ENCODE measurements around the gene KIRREL2. TPM values are rescaled to one million over a fixed set of nuclear protein-coding genes. Genes with fewer than 3 reads are reported as not detected.
"Not testable (repeated sequence)": the region's sequence is repeated elsewhere in the genome, so short reads cannot be mapped to it uniquely, and the experiment has no call there.

Gene KIRREL2
- total RNA-seq: 0.12 TPM
- long read RNA-seq: 0 reads

DNA sequence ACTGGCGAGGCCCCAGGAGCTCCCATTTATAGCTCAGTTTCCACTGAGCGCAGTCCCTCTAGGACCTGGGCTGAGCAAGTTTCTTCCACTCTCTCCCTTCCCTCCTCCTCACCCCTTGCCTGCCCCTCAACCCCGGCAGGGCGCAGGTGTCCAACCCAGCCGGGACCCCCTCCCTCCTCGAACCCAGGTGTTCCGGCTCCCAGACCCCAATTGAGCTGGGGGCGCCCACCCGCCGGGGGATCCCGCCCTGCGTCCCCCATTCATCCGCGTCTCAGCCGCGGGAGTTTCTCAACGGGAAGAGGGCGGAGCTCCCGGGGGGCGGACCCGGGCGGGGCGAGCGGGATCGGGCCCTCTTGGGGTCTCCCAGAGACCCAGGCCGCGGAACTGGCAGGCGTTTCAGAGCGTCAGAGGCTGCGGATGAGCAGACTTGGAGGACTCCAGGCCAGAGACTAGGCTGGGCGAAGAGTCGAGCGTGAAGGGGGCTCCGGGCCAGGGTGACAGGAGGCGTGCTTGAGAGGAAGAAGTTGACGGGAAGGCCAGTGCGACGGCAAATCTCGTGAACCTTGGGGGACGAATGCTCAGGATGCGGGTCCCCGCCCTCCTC is at the start of gene KIRREL2:
KIRREL2 (plus strand) TSS at position 366 of the 604 bp plus-strand sequence; CDS start at position 575, 209 bp downstream.
- DNase-seq: no peak
- peak; percentile 42 for ATAC-seq
- intact Hi-C loops (cut with micrococcal nuclease): no loop called here

DNA sequence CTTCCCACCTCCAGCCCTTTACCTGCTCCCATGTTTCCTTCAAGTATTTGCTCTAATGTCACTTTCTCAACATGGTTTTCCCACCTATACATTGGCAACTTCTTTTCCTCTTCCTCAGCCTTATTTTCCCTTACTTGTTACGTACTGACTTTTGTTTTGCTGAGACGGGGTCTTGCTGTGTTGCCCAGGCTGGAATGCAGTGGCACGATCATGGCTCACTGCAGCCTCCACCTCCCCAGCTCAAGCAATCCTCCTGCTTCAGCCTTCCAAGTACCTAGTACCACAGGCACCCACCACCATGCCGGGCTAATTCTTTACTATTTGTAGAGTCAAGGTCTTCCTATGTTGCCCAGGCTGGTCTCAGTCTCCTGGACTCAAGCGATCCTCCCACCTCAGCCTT is 49.1 kb upstream of the KIRREL2 start:
- intact Hi-C loops (cut with micrococcal nuclease): no loop called here
- DNase-seq (no peak), ATAC-seq (no peak)

DNA sequence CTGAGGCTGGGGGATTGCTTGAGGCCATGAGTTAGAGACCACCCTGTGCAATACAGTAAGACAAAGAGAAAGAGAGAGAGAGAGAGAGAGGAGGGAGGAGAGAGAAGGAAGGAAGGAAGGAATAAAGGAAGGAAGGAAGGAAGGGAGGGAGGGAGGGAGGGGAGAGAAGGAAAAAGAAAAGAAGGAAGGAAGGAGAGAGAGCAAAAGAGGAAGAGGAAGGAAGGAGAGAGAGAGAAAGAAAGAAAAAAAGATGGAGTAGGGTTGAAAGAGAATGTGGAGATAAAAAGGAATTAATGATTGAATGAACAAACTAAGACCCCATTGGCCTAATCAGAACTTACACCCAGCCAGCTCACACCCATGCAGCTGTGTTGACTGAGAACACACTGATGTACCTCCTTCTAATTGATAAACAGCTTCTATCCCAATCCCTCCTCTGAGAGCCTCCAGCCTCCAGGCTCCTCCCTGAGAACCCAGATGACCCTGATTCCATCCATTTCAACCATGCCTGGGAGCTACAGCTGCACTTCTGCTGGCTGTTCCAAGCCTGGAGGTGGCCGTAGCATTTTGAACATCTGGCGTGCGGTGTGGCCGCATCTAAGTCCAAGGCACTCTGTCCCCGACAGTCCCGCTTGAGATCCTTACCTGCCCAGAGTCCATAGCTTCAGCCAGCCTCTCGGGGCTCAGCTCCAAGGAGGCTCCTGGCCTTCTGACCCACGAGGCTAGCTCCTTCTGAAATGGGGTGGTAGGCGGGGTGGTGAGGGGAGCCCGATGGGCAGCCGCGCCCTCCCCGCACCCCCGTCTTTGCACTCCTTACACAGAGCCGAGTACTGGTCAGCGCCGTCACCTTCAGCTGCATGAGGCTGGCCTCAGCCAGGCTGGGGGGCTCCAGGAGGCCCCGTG is 45.1 kb upstream of the KIRREL2 start:
- DNase-seq: no peak
- intact Hi-C loops (cut with micrococcal nuclease): no loop called here
- ATAC-seq: no peak

DNA sequence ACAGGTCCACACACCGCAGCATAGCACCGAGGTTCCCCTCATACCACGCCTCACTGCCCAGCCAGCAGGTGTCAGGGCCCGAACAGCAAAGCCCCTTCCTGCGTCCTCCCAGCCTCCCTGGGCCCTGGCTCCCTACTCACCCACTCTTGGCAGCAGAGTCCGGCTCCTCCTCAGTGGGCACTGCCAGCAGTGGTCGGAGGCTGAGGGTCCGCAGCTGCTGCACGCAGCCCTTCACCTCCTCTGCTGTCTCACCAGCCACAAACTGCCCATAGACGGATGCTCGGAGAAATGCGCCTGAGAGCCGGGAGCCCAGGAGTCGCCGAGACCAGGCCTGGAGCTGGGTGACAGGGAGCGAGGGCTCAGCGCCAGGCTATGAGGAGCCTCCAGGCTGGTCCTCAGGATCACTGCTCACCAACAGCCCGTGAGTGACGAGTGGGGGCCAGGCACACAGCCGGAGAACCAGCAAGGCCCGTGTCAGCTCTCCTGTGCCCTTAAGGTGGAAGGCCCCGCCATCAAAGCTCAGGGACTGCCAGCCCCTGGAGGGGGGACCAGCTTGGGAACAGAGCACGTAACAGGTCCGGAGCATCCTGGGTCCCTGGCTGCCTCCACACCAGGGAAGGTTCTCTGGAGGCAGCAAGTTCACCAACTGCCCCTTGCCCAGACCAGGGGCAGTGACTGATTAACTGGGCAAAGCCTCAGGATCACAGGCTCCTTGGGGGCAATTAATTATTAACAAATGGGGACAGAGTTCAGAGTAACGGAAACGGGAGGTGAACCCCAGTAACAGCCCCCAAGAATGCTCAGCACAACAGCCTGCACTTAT is 44.3 kb upstream of the KIRREL2 start, which contains the start of gene PRODH2:
PRODH2 (minus strand) TSS at position 626 of the 823 bp plus-strand sequence; CDS start at position 586, 40 bp downstream.
- intact Hi-C loops (cut with micrococcal nuclease): no loop called here
- ATAC-seq (no peak), DNase-seq (no peak)

DNA sequence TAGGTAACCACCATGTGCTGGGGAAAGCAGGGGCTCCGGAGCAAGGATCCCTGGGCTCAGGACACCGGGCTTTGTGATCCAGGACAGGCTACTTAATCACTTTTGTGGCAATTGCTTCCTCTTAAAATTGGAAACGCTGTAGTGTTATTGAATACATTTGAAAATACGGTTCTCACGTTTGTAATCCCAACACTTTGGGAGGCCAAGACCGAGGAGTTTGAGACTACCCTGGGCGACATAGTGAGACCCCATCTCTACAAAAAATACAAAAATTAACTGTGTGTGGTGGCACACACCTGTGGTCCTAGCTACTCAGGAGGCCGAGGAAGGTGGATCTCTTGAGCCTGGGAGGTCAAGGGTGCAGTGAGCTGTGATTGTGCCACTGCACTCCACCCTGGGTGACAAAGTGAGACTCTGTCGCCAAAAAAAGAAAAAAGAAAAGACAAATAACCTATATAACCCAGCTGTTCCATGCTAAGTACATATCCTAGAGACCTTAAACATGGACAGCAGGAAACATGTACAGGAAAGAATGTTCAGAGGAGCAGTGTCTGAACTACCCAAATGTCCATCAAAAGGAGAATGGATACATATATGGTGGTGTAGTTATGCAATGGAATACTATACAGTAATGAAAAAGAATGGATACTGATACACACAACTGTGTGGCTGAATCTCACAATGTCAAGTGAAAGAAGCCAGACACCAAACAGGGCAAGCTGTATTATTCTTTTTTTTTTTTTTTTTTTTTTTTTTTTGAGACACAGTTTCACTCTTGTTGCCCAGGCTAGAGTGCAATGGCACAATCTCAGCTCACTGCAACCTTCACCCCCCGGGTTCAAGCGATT is 43.4 kb upstream of the KIRREL2 start:
- ATAC-seq (no peak), DNase-seq (no peak)
- intact Hi-C loops (cut with micrococcal nuclease): no loop called here

DNA sequence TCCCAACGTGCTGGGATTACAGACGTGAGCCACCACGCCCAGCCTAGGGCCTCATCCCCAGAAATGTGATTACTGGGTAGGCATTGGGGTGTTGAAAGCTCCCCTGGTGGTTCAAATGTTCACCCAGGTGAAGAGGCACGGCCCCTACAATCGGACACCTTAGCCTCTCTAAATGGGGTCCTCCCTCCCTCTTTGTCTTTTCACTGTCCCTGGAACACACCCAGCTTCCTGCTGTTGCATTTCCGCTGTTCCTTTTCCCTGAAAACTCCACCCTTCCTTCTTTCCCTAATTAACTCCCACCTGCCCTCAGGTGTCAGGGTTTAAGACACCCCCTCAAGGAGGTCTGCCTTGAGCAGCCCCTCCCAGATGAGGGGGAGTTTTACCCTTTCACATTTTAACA is 40.4 kb upstream of the KIRREL2 start:
- no peak for DNase-seq
- ATAC-seq: no peak
- intact Hi-C loops (cut with micrococcal nuclease): no loop called here

DNA sequence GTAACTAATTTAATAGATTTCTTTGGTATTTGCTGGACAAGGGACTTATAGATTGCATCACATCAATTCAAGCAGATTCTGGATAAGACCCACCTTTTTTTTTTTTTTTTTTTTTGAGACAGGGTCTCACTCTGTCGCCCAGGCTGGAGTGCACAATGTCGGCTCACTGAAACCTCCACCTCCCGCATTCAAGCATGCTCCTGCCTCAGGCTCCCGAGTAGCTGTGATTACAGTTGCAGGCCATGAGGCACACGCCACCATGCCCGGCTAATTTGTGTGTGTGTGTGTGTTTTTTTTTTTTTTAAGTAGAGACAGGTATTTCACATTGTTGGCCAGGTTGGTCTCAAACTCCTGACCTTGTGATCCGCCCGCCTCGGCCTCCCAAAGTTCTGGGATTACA is 39.9 kb upstream of the KIRREL2 start:
- ATAC-seq (no peak), DNase-seq (no peak)
- intact Hi-C loops (cut with micrococcal nuclease): no loop called here

DNA sequence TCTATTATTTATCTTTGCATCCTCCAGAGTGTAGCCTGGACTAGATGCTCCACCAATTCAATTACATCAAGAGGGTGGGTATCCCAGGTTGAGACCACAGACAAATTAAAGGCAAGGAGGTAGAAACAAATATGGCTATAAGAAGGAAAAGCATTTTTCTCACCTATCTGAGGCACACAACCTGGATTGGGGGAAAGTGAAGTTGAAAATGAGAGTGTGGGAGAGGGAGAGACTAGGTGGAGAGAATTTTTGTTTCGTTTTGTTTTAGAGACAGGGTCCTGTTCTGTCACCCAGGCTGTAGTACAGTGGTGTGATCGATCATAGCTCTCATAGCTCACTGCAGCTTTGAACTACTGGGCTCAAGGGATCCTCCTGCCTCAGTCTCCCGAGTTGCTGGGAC is 38.3 kb upstream of the KIRREL2 start:
- DNase-seq (no peak), ATAC-seq (no peak)
- intact Hi-C loops (cut with micrococcal nuclease): no loop called here

DNA sequence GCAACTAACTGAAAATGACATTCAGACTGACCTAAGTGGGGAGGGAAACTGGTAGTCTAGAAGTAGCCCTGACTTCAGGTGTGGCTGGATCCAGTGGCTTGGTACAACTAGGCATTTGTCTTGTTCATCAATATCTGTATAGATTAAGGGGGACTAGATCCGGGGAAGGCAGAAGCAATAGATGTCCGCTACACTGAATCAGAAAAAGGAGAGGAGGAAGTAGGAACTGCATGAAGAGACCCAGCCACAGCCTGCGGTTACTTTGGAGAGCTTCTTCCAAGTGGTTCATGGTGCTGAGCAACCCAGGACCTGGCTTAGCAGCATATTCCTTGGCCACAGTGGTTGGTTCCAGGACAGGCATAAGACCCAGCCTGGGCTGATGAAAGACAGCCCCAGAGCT is 34.1 kb upstream of the KIRREL2 start:
- no peak for ATAC-seq
- no peak for DNase-seq
- intact Hi-C loops (cut with micrococcal nuclease): no loop called here

DNA sequence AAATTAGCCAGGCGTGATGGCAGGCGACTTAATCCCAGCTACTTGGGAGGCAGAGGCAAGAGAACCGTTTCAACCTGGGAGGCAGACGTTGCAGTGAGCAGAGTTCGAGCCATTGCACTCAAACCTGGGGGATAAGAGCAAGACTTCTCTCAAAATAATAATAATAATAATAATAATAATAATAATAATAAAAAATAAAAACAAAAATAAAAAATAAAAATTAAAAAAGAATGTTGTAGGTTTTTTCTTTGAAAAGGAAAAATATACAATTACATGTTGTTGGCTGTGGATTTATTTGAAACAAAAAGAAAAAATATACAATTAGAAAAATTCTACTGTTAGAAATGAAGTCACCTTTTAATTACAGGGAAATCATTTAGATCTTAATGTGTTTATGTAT is 32.6 kb upstream of the KIRREL2 start:
- intact Hi-C loops (cut with micrococcal nuclease): no loop called here
- DNase-seq (no peak), ATAC-seq (no peak)

DNA sequence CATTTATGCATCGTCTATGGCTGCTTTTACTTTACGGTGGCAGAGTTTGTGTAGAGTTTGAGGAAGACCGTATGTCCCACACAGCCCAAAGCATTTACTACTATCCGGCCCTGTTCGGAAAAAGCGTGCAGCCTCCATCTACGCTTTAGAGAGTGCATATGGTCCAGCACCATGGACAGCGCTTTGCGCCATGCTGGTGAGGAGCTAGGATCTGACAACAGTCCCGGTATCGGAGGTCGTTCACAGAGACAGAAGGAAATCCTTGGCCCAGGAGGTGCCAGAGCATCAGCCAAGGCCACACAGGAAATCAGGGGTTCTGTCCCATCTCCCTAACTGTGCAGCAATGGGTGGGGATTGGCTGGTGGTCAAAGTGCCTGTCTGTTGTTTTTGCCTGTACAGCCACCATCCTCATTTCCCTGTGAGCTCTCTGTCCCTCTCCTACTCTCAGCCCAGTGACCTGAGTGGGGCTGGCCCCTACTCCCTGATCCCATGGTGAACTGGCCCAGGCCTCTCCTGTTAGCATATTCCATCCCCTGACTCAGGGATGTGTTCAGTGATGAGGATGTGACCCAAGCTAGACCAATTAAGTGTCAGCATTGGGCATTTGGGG is 27.9 kb upstream of the KIRREL2 start:
- ATAC-seq (peak; percentile 66), DNase-seq (peak; percentile 74)
- intact Hi-C loops (cut with micrococcal nuclease): no loop called here

DNA sequence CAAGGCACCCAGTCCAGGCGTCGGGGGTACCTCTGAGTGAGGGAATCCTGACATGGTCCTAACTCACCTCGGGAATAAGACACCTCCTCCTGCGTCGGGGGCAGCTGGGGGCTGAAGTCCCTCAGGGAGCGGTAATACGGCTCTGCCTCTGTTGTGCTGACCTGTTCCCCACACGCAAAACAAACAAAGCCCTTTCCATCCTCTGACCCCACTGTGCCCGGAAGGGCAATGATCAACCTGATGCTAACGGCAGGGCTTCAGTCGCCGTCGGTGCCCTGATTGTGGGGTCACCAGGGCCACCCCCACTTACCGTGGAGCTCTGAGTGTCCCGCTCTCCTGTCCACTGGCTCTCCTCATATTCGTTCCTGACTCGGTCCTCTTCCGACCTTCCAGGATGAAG is 25.7 kb upstream of the KIRREL2 start:
- intact Hi-C loops (cut with micrococcal nuclease): no loop called here
- DNase-seq (no peak), ATAC-seq (no peak)

DNA sequence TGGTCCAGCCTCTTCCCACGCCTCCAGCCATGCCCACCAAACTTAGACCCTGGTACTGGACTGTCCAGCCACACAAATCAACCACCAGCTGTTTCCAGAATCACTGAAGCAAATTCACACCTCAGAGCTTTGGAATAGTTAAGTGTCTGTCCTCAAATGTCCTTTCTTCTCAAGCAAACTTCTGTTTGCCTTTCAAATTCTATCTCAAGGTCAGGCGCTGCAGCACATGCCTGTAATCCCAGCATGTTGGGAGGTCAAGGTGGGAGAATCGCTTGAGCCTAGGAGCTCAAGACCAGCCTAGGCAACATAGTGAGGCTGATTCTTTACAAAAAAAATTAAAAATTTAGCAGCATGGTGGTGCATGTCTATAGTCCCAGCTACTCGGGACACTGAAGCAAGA is 24.7 kb upstream of the KIRREL2 start:
- no peak for DNase-seq
- ATAC-seq: no peak
- intact Hi-C loops (cut with micrococcal nuclease): no loop called here

DNA sequence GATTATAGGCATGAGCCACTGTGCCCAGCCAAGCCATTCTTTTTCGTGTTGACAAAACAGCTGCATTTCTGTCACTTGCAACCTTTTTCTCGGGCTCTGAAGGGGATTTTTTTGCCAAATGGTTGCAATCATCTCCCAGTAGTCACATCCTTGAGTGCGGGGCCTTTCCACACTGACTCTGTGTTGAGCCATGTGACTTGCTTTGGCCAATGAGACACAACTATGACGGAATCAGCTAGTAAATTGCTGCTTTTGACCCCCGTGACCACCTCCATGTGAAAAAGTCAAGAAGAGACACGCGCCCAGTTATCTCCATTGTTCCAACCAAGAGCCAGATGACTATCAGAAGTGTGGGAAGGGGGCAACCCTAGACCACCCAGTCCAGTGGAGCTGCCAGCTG is 22.7 kb upstream of the KIRREL2 start:
- no peak for ATAC-seq
- no peak for DNase-seq
- intact Hi-C loops (cut with micrococcal nuclease): no loop called here

DNA sequence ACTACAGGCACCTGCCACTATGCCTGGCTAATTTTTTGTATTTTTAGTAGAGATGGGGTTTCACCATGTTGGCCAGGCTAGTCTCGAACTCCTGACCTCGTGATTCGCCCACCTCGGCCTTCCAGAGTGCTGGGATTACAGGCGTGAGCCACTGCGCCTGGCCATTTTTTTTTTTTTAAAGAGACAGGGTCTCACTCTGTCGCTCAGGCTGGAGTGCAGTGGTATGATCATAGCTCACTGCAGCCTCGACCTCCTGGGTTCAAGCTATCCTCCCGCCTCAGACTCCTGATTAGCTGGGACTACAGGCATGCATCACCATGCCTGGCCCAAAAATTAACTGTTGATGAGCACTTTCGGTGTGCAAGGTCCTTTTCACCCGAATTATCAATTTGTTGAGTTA is 20.6 kb upstream of the KIRREL2 start:
- DNase-seq; ATAC-seq; intact Hi-C loops (cut with micrococcal nuclease): not testable (repeated sequence)

DNA sequence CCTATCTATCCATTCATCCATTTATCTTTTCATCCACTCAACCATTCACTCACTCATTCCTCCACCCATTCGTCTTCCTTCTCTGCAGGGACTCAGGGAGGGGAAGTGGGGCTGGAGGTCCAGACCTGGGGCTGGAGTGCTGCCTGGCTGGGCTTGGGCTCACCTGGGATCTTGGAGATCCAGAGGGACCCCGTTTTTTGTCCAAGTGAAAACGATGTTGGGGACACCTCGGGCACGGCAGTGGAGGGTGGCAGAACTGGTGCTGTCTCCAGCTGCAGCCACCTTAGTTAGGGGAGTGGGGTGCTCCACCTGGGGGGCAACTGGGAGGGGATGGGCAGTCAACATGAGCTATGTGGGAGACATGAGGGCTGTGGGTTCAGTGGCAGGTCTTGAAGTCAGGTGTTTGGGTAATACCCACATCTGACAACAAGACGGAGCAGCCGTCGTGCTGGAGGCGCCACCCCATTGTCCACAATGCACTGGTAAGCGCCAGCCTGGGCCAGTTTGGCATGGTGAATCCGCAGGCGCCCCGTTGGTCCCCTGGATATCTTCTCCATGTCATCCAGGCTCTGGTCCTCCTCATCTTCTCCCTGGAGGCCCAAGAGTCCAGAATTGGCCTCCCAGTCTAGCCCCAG is 14.6 kb upstream of the KIRREL2 start:
- intact Hi-C loops (cut with micrococcal nuclease): no loop called here
- ATAC-seq (no peak), DNase-seq (no peak)

DNA sequence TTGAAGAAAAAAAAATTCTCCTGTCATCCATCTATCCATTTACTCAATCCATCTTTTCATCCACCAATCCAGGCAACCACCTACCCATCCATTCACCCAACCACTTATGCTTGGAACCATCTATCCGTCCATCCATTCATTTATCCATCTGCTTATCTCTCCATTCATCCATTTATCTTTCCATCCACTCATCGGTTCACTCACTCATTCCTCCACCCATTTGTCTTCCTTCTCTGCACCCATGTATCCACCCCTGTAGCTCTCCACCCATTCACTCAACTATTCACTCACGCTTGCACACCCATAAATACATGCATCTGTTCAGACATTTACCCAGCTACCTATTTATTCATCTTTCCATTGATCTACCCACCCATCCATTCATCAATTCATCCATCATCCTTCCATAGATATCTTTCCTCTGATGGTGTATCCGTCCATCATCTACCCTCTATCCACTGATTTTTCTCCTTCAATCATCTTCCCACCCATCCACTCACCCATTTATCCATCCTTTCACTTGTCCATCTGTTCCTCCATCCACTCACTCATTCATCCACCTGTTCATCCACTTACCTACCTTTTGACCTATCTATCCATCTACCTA is 13.9 kb upstream of the KIRREL2 start:
- intact Hi-C loops (cut with micrococcal nuclease): no loop called here
- DNase-seq: no peak
- ATAC-seq: no peak

Measured in left ventricle myocardium superior (tissue), 1 donor.